ENCODE data around the gene DKK2.
A peak's percentile ranks its signal among the peaks of the same experiment; 100 is the strongest.

Gene DKK2

GRCh38 chr4:107036584-107037198 is 578 bp upstream of the DKK2 start:
- TF ChIP-seq CTCF (IDR thresholded peaks at IDR 0.05; ENCODE audit: poor library complexity, severe bottlenecking), result no peak
- no peaks in the 10 kb centered on the region for H3K4me1 ChIP-seq (ENCODE audit: insufficient read depth, poor library complexity, severe bottlenecking)
- DNase-seq (ENCODE audit: low spot score) (no peak), ATAC-seq (ENCODE audit: low read depth) (no peak)
- H3K4me3 ChIP-seq (ENCODE audit: severe bottlenecking), result no peak overlapping the region
- H3K9me3 ChIP-seq (ENCODE audit: severe bottlenecking), result no peaks in the 10 kb centered on the region
- H3K27me3 ChIP-seq (ENCODE audit: insufficient read depth, poor library complexity, severe bottlenecking), result peaks cover 76% of the 10 kb centered on the region
- no peak overlapping the region for H3K27ac ChIP-seq (ENCODE audit: poor library complexity, severe bottlenecking)
- H3K36me3 ChIP-seq (ENCODE audit: low read depth), result no peaks in the 10 kb centered on the region

GRCh38 chr4:107034996-107035818 is 906 bp downstream of the DKK2 start:
- DNase-seq (ENCODE audit: low spot score) (peak; percentile 42), ATAC-seq (ENCODE audit: low read depth) (no peak; the same call in 2 of the 3 replicates)
- Histone ChIP-seq H3K36me3 (ENCODE audit: low read depth) (no peaks in the 10 kb centered on the region), H3K9me3 (ENCODE audit: severe bottlenecking) (no peaks in the 10 kb centered on the region), H3K4me1 (ENCODE audit: insufficient read depth, poor library complexity, severe bottlenecking) (no peaks in the 10 kb centered on the region), H3K4me3 (ENCODE audit: severe bottlenecking) (peak overlapping the region; percentile 3), H3K27ac (ENCODE audit: poor library complexity, severe bottlenecking) (no peak overlapping the region), H3K27me3 (ENCODE audit: insufficient read depth, poor library complexity, severe bottlenecking) (peaks cover 90% of the 10 kb centered on the region)
- no peak for TF ChIP-seq CTCF (IDR thresholded peaks at IDR 0.05; ENCODE audit: poor library complexity, severe bottlenecking)

- Histone ChIP-seq H3K27me3 (ENCODE audit: insufficient read depth, poor library complexity, severe bottlenecking) (peaks cover 99% of the 10 kb centered on the region), H3K9me3 (ENCODE audit: severe bottlenecking) (no peaks in the 10 kb centered on the region), H3K27ac (ENCODE audit: poor library complexity, severe bottlenecking) (no peak overlapping the region), H3K4me3 (ENCODE audit: severe bottlenecking) (no peak overlapping the region), H3K4me1 (ENCODE audit: insufficient read depth, poor library complexity, severe bottlenecking) (no peaks in the 10 kb centered on the region), H3K36me3 (ENCODE audit: low read depth) (no peaks in the 10 kb centered on the region)
- TF ChIP-seq CTCF (IDR thresholded peaks at IDR 0.05; ENCODE audit: poor library complexity, severe bottlenecking), result peak; percentile 9
- DNase-seq (ENCODE audit: low spot score) (peak; percentile 47), ATAC-seq (ENCODE audit: low read depth) (peak; percentile 47)
These were observed 1.8 kb downstream of the DKK2 start for GRCh38 chr4:107034091-107034995.

- H3K9me3 ChIP-seq (ENCODE audit: severe bottlenecking), result no peaks in the 10 kb centered on the region
- no peaks in the 10 kb centered on the region for H3K36me3 ChIP-seq (ENCODE audit: low read depth)
- no peak for TF ChIP-seq CTCF (IDR thresholded peaks at IDR 0.05; ENCODE audit: poor library complexity, severe bottlenecking)
- no peaks in the 10 kb centered on the region for H3K4me1 ChIP-seq (ENCODE audit: insufficient read depth, poor library complexity, severe bottlenecking)
- no peak overlapping the region for H3K27ac ChIP-seq (ENCODE audit: poor library complexity, severe bottlenecking)
- no peak overlapping the region for H3K4me3 ChIP-seq (ENCODE audit: severe bottlenecking)
- DNase-seq (ENCODE audit: low spot score) (no peak), ATAC-seq (ENCODE audit: low read depth) (no peak)
- peaks cover 32% of the 10 kb centered on the region for H3K27me3 ChIP-seq (ENCODE audit: insufficient read depth, poor library complexity, severe bottlenecking)
These were observed 8.7 kb downstream of the DKK2 start for GRCh38 chr4:107027379-107027778.

Measured in RWPE2 (cell line).